Dendritic cell treated with granulocyte-macrophage colony-stimulating factor and Interleukin-4, amounts not matched to agents 40 ng/mL and 50 ng/mL, for 4 days (primary cell): Measurements from ENCODE around the gene SYNJ1.
A peak's percentile ranks its signal among the peaks of the same experiment; 100 is the strongest.

ENCODE experiments used
- H3K27ac Mint-ChIP-seq: one replicate; pipeline ENCODE4 v1.8.0; 2022; ENCODE audit warnings: mild to moderate bottlenecking, mixed read lengths
- H3K27me3 Mint-ChIP-seq: one replicate; pipeline ENCODE4 v1.8.0; 2022; ENCODE audit warnings: mild to moderate bottlenecking, mixed read lengths
- H3K36me3 Mint-ChIP-seq: one replicate; pipeline ENCODE4 v1.8.0; 2022; ENCODE audit warnings: low read depth, mixed read lengths
- H3K4me1 Mint-ChIP-seq: one replicate; pipeline ENCODE4 v1.8.0; 2022; ENCODE audit warnings: low read depth, mixed read lengths
- H3K4me3 Mint-ChIP-seq: one replicate; pipeline ENCODE4 v1.8.0; 2022; ENCODE audit warnings: mild to moderate bottlenecking, moderate library complexity, mixed read lengths
- H3K9me3 Mint-ChIP-seq: one replicate; pipeline ENCODE4 v1.8.0; 2022; ENCODE audit warnings: mixed read lengths
- intact Hi-C: fragments of 100-400 bp; cut with micrococcal nuclease; formaldehyde crosslinking; loops from one replicate; pipeline ENCODE4 v1.15.0; 2022

SYNJ1 gene

GRCh38 chr21:32728848-32729247, 1.0 kb upstream of the SYNJ1 start:
- H3K4me3 Mint-ChIP-seq = peak overlapping the region; percentile 99
- no peaks in the 10 kb centered on the region for H3K9me3 Mint-ChIP-seq
- intact Hi-C loops = loop anchor here (2.0 kb wide), 1 partner anchor 42 kb away; the partner anchor contains the start of gene PAXBP1
- H3K36me3 Mint-ChIP-seq = peaks cover 44% of the 10 kb centered on the region
- peaks cover 33% of the 10 kb centered on the region for H3K4me1 Mint-ChIP-seq
- no peaks in the 10 kb centered on the region for H3K27me3 Mint-ChIP-seq
- peak overlapping the region; percentile 99 for H3K27ac Mint-ChIP-seq

GRCh38 chr21:32728456-32728839, 635 bp upstream of the SYNJ1 start:
- Mint-ChIP-seq H3K9me3 (no peaks in the 10 kb centered on the region), H3K36me3 (peaks cover 45% of the 10 kb centered on the region), H3K4me3 (peak overlapping the region; percentile 99), H3K27me3 (no peaks in the 10 kb centered on the region), H3K27ac (peak overlapping the region; percentile 99), H3K4me1 (peaks cover 37% of the 10 kb centered on the region)
- intact Hi-C loops = loop anchor here (2.0 kb wide), 1 partner anchor 42 kb away; the partner anchor contains the start of gene PAXBP1

GRCh38 chr21:32726839-32727686, 750 bp downstream of the SYNJ1 start:
- H3K4me1 Mint-ChIP-seq = peaks cover 35% of the 10 kb centered on the region
- peaks cover 48% of the 10 kb centered on the region for H3K36me3 Mint-ChIP-seq
- peak overlapping the region; percentile 99 for H3K27ac Mint-ChIP-seq
- H3K4me3 Mint-ChIP-seq = peak overlapping the region; percentile 99
- H3K27me3 Mint-ChIP-seq = no peaks in the 10 kb centered on the region
- intact Hi-C loops = no loop called here
- H3K9me3 Mint-ChIP-seq = no peaks in the 10 kb centered on the region

- no peak overlapping the region for H3K4me3 Mint-ChIP-seq
- no peaks in the 10 kb centered on the region for H3K27me3 Mint-ChIP-seq
- no peak overlapping the region for H3K27ac Mint-ChIP-seq
- peaks cover 48% of the 10 kb centered on the region for H3K4me1 Mint-ChIP-seq
- peaks cover 87% of the 10 kb centered on the region for H3K36me3 Mint-ChIP-seq
- intact Hi-C loops = no loop called here
- H3K9me3 Mint-ChIP-seq = no peaks in the 10 kb centered on the region
These were observed 8.7 kb downstream of the SYNJ1 start for GRCh38 chr21:32719085-32719484.

- Mint-ChIP-seq H3K9me3 (no peaks in the 10 kb centered on the region), H3K27me3 (no peaks in the 10 kb centered on the region), H3K4me1 (peaks cover 39% of the 10 kb centered on the region), H3K36me3 (peaks cover 77% of the 10 kb centered on the region), H3K27ac (no peak overlapping the region), H3K4me3 (no peak overlapping the region)
- intact Hi-C loops = no loop called here
These were observed 9.9 kb downstream of the SYNJ1 start for GRCh38 chr21:32717851-32718316.

DNA sequence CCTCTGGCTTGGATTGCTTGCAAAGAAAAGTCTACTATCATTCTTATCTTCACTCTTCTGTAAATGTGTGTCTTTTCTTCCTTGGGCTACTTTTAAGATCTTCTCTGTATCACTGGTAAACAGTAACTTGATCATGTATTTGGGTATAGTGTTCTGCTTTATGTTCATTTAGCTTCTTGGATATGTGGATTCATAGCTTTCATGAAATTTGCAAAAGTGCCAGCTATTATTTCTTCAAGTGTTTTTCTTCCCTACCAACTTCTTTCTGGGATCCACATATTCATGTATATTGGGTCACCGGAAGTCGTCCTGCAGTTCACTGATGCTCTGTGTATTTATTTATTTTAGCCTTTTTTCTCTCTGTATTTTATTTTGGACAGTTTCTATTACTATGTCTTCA, 11.3 kb downstream of the SYNJ1 start:
- Mint-ChIP-seq H3K36me3 (peaks cover 64% of the 10 kb centered on the region), H3K4me1 (peaks cover 39% of the 10 kb centered on the region), H3K4me3 (no peak overlapping the region), H3K27me3 (no peaks in the 10 kb centered on the region), H3K27ac (no peak overlapping the region), H3K9me3 (no peaks in the 10 kb centered on the region)
- intact Hi-C loops = no loop called here

DNA sequence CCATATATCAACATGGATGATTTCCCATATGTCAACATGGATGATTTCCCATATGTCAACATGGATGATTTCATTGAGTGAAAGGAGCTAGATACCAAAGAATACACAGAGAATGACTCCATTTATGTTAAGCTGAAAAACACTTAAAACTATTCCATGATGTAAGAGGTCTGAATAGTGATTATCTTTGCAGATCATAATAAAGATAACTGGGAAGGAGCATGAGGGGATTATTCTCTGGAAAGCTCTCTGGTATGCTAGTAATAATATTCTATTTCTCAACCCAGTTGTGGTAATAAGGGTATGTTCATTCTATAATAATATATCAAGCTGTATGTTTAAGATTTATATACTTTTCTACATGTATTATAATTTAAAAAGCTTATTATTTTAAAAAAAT, 14.1 kb downstream of the SYNJ1 start:
- Mint-ChIP-seq H3K36me3 (peaks cover 43% of the 10 kb centered on the region), H3K9me3 (no peaks in the 10 kb centered on the region), H3K4me3 (no peak overlapping the region), H3K27ac (no peak overlapping the region), H3K27me3 (no peaks in the 10 kb centered on the region), H3K4me1 (peaks cover 31% of the 10 kb centered on the region)
- intact Hi-C loops = no loop called here

DNA sequence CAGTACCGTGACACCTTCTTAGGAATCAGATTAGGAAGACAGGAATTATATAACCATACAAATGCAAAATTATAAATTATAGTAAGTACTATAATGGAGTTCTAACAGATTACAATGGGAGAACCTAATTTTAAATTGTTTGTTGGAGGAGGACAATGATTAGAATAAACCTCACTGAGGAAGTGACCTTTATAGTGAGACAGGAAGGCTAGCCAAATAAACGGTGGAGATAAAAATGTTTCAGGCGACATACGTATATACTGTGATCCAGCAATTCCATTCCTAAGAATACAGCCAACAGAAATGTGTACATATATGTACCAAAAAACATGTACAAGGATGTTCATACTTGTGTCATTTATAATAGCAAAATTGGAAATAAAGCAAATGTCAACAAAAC, 15.2 kb downstream of the SYNJ1 start:
- intact Hi-C loops = no loop called here

DNA sequence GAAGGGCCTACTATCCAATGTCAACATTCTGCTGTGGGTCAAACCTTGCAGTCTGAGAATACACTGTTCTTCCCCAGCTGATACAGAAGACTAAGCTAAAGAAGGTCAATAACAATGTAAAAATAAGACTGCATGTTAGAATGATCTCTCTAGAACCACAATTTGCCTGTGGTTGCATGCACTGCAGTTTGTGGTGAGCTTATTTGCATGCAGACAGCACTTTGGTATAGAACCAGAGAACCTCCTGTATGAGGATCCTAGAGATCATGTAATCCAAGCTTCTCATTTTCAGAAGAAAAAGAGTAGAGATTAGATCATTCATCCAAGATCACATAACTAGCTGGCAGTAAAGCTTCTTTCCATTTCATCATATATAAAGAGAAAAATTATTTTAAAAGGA, 15.8 kb downstream of the SYNJ1 start:
- Mint-ChIP-seq H3K27me3 (no peaks in the 10 kb centered on the region), H3K4me1 (peaks cover 26% of the 10 kb centered on the region), H3K9me3 (no peaks in the 10 kb centered on the region), H3K27ac (no peak overlapping the region), H3K4me3 (no peak overlapping the region), H3K36me3 (peaks cover 41% of the 10 kb centered on the region)
- intact Hi-C loops = no loop called here

More for the DNA sequence above, 15.2 kb downstream of the SYNJ1 start:
- Mint-ChIP-seq H3K27ac (no peak overlapping the region), H3K36me3 (peaks cover 47% of the 10 kb centered on the region), H3K27me3 (no peaks in the 10 kb centered on the region), H3K9me3 (no peaks in the 10 kb centered on the region), H3K4me3 (no peak overlapping the region), H3K4me1 (peaks cover 27% of the 10 kb centered on the region)

DNA sequence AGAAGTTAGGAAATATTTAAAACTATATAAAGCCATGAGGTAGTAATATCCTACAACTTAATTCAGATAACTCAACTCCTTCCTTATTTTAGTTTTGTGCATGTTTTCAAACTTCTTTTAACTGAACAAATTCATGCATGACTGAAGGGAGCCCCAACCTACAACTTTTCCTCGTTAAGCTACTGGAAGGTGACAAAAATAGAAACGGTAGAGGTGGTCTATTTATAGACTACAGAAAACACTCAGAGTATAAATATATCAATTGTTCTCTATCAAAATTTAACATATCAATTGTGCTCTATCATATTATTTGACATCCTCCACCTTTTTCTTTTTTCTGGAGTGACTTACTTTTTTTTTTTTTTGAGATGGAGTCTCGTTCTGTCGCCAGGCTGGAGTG, 16.8 kb downstream of the SYNJ1 start:
- no peaks in the 10 kb centered on the region for H3K27me3 Mint-ChIP-seq
- peaks cover 18% of the 10 kb centered on the region for H3K4me1 Mint-ChIP-seq
- H3K4me3 Mint-ChIP-seq = no peak overlapping the region
- H3K36me3 Mint-ChIP-seq = peaks cover 34% of the 10 kb centered on the region
- intact Hi-C loops = no loop called here
- no peaks in the 10 kb centered on the region for H3K9me3 Mint-ChIP-seq
- H3K27ac Mint-ChIP-seq = no peak overlapping the region

- H3K4me1 Mint-ChIP-seq = peaks cover 21% of the 10 kb centered on the region
- intact Hi-C loops = no loop called here
- peaks cover 38% of the 10 kb centered on the region for H3K36me3 Mint-ChIP-seq
- no peak overlapping the region for H3K4me3 Mint-ChIP-seq
- H3K27me3 Mint-ChIP-seq = no peaks in the 10 kb centered on the region
- no peak overlapping the region for H3K27ac Mint-ChIP-seq
- H3K9me3 Mint-ChIP-seq = no peaks in the 10 kb centered on the region
These were observed 17.6 kb downstream of the SYNJ1 start for GRCh38 chr21:32710069-32710784.

GRCh38 chr21:32708069-32708468, 19.7 kb downstream of the SYNJ1 start:
- H3K9me3 Mint-ChIP-seq = no peaks in the 10 kb centered on the region
- no peak overlapping the region for H3K27ac Mint-ChIP-seq
- H3K4me1 Mint-ChIP-seq = peaks cover 20% of the 10 kb centered on the region
- peaks cover 37% of the 10 kb centered on the region for H3K36me3 Mint-ChIP-seq
- no peak overlapping the region for H3K4me3 Mint-ChIP-seq
- intact Hi-C loops = no loop called here
- H3K27me3 Mint-ChIP-seq = no peaks in the 10 kb centered on the region

DNA sequence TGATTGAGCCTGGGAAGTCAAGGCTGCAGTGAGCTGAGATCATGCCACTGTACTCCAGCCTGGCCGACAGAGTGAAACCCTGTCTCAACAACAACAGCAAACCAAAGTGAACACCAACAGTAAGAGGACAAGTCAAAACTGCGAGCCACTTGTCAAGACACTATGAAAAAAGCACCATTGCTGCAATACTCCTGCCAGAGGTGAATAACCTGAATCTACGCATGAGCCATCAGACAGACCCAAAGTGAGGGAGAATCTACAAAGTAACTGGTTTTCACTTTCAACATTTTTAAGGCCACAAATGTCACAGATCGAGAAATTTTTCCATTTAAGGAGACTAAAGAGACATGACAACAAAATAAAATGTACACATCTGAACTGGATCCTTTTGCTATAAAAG, 21.9 kb downstream of the SYNJ1 start:
- Mint-ChIP-seq H3K27me3 (no peaks in the 10 kb centered on the region), H3K9me3 (no peaks in the 10 kb centered on the region), H3K4me3 (no peak overlapping the region), H3K36me3 (peaks cover 37% of the 10 kb centered on the region), H3K27ac (no peak overlapping the region), H3K4me1 (peaks cover 27% of the 10 kb centered on the region)
- intact Hi-C loops = no loop called here

GRCh38 chr21:32705139-32705538, 22.7 kb downstream of the SYNJ1 start:
- Mint-ChIP-seq H3K4me3 (no peak overlapping the region), H3K36me3 (peaks cover 36% of the 10 kb centered on the region), H3K27ac (no peak overlapping the region), H3K9me3 (no peaks in the 10 kb centered on the region), H3K27me3 (no peaks in the 10 kb centered on the region), H3K4me1 (peaks cover 27% of the 10 kb centered on the region)
- intact Hi-C loops = no loop called here
